Stimulated activated CD4-positive, alpha-beta T cell treated with anti-CD3 and anti-CD28 coated beads, Interleukin-2, amount 100 ng/mL, for 24 hours (primary cell): ENCODE results near the gene CACNA1A.
"Not testable (repeated sequence)": the region's sequence is repeated elsewhere in the genome, so short reads cannot be mapped to it uniquely, and the experiment has no call there.

Experiments used
- DNase-seq, 2 donors: peaks; one replicate each; pipeline ENCODE4 v3.0.0-alpha.2; 2020

The CACNA1A gene

DNA sequence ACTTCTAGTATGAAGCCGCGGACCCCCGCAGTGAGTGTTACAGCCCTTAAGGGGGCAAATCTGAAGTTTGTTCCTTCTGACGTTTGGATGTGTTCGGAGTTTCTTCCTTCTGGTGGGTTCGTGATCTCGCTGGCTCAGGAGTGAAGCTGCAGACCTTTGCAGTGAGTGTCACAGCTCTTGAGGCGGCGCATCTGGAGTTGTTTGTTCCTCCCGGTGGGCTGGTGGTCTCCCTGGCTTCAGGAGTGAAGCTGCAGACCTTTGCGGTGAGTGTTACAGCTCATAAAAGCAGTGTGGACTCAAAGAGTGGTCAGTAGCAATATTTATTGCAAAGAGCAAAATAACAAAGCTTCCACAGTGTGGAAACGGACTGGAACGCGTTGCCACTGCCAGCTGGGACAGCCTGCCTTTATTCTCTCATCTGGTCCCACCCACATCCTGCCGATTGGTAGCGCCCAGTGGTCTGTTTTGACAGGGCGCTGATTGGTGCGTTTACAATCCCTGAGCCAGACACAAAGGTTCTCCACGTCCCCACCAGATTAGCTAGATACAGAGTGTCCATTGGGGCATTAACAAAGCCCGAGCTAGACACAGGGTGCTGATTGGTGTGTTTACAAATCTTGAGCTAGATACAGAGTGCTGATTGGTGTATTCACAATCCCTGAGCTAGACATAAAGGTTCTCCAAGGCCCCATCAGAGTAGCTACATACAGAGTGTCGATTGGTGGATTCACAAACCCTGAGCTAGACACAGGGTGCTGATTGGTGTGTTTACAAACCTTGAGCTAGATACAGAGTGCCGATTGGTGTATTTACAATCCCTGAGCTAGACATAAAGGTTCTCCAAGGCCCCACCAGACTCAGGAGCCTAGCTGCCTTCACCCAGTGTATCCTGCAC is 320.3 kb downstream of the CACNA1A start:
- not testable (repeated sequence) for DNase-seq

DNA sequence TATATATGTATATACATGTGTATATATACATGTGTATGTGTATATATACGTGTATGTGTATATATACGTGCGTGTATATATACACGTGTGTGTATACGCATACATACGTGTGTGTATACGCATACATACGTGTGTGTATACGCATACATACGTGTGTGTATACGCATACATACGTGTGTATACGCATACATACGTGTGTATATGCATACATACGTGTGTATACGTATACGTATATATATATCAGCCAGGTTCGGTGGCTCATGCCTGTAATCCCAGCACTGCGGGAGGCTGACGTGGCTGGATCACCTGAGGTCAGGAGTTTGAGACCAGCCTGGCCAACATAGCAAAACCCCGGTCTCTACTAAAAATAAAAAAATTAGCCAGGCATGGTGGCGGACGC is 321.4 kb downstream of the CACNA1A start:
- not testable (repeated sequence) for DNase-seq

GRCh38 chr19:13181747-13182388 is 324.4 kb downstream of the CACNA1A start:
- peak; percentile 31 to 44 for DNase-seq

DNA sequence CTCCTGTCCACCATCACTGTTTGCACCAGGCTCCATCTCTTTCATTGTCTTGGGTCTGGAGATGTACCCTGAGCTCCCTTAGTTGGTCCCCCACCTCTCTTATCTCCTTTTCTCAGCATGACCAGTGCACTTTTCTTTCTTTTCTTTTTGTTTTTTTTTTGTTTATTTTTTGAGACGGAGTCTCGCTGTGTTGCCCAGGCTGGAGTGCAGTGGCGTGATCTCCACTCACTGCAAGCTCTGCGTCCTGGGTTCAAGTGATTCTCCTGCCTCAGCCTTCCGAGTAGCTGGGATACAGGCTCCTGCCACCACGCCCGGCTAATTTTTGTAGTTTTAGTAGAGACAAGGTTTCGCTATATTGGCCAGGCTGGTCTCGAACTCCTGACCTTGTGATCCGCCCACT is 328.0 kb downstream of the CACNA1A start:
- not testable (repeated sequence) for DNase-seq

DNA sequence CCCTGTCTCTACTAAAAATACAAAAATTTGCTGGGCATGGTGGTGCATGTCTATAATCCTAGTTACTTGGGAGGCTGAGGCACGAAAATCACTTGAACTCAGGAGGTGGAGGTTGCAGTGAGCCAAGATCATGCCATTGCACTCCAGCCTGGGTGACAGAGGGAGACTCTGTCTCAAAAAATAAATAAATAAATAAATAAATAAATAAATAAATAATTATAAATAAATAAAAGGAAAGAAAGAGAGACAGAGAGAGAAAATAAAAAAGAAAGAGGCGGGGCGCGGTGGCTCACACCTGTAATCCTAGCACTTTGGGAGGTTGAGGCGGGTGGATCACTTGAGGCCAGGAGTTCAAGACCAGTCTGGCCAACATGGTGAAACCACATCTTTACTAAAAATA is 328.7 kb downstream of the CACNA1A start:
- not testable (repeated sequence) for DNase-seq

DNA sequence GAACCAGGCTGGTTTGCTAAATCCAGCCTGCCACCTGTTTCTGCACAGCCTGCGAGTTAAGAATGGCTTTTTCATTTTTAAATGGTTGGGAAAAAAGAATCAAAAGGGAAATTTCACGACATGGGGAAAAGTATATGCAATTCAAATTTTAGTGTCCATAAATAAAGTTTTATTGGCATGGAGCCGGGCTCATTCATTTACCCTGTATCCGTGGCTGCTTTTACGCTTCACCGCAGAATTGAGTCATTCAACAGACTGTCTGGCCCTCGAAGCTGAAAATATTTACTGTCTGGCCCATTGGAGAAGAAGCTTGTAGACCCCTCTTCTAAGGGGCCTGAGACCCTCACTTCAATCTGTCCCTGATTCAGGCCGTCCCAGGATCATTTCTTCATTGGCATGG is 329.9 kb downstream of the CACNA1A start:
- no peak for DNase-seq

DNA sequence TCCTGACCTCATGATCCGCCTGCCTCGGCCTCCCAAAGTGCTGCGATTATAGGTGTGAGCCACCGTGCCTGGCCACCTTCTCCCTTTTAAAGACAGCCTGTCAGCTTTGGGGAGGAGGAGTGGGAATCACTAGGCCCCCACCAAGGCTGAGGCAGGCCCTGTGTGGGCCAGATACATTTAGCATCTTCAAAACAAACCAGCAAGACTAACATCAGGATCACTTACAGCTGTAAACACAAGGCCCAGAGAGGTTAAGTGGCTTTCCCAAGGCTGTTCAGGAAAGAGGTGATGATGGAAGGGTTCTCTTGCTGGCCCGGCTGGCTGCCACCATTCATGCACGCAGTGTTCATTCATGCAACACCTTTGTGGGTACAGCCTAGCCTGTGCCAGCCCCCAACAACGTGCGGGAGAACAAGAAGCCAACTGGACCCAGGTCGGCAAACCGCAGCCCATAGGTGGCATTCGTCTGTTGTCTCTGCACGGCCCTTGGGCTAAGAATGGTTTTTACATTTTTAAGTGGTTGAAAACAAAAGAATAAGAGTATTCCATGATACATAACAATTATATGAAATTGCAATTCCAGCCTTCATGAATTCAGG is 333.0 kb downstream of the CACNA1A start:
- DNase-seq: no peak

DNA sequence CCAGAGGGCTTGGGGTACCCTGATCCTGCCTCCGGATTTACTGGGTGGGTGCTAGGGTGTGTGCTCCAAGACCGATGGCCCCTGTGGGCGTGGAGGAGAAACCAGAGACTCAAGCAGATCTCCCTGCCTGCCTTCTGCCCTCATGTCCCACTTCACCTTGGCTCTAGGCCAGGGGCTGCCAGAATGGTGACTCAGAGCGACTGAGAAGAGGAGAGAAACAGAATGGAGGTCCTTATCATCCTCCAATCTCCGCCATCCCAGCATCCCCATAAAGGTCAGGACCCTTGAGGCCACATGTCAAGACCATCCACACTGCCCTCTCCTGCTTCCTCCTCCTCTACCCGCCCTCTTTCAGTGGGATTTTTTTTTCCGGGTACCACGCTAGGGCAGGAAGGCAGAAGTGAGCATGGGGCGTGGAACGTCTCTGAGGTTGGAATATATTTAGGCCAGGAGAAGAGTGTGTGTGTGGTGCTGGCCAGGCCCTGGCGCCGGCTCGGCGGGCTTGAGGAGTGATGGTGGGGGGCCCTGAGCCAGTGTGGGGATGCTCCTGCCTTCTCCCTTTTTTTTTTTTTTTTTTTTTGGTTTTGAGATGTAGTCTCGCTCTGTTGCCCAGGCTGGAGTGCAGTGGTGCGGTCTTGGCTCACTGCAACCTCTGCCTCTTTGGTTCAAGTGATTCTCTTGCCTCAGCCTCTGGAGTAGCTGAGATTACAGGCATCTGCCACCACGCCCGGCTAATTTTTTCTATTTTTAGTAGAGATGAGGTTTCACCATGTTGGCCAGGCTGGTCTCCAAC is 333.7 kb downstream of the CACNA1A start:
- DNase-seq: peak; percentile 81 to 84

DNA sequence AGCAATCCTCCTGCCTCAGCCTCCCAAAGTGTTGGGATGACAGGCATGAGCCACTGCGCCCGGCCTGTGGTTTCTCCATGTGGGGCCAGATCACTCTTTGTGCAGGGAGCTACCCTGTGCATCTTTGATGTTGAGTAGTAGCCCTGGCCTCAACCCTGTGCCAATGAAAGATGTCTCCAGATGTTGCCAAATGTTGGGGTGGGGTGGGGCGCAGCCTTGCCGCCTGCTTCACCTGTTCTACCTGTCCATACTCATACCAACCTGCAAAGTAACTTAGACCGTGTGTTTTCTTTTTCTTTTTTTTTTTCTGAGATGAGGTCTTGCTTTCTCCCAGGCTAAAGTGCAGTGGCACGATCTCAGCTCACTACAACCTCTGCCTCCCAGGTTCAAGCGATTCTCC is 335.1 kb downstream of the CACNA1A start:
- DNase-seq: no peak

DNA sequence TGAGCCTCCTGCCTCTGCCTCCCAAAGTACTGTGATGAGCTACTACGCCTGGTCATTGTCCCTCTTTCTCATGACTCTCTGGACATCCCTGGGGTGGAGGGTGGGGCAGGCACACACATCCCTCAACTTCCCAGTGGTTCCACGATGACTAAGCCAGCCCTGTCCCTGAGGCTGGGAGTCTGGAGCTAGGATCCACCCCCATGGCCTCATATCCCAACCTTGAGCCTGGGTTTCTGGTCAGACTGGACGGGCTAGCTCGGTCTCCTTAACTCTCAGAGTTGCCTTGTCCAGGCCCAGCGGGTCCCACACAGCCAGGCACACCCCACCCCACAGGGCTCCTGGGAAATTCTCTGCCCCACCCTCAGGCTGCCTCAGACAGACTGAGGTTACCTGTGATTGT is 336.5 kb downstream of the CACNA1A start:
- DNase-seq: no peak

GRCh38 chr19:13166151-13166550 is 340.1 kb downstream of the CACNA1A start:
- not testable (repeated sequence) for DNase-seq

GRCh38 chr19:13165162-13165997 is 340.9 kb downstream of the CACNA1A start:
- DNase-seq: no peak

GRCh38 chr19:13164343-13165161 is 341.7 kb downstream of the CACNA1A start:
- DNase-seq: peak; percentile 45 to 52

DNA sequence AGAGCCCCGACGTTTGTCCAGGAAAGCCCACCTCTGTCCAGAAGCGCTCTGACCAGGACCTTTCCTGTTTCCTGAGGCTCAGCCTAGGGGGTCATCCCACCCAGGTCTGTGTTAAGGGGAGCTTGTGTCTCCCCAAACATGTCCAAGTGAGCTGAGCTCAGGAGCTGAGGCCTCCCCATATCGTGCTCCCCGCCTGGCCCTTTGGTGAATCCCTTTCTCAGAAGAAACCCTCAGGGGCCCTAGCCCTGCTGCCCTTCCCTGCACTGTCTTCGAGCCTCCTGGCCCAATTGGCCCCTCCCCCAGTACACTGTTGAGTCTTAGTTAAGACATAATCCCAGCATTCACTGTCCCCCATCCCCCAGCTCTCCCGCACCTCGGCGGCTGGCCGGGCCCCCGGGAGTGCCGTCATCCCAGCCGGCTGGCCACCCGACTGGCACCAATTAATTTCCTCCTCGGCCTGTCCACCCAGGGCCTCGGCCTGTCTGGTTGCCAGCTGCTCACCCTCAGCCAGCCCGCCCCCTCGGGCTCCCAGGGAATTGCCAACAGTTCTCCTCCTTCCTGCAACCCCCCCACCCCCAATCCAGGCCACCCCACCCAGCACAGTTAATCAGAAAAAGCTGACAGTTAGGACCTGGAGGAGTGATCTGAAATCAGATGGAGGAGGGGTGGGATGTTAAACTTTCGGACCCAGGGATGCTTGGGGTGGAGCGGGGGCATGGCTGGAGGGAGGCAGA is 342.5 kb downstream of the CACNA1A start:
- peak; percentile 51 to 56 for DNase-seq

- DNase-seq: peak; percentile 85 to 95
Observed at GRCh38 chr19:13162724-13163608, 343.3 kb downstream of the CACNA1A start.

GRCh38 chr19:13160557-13160956 is 345.7 kb downstream of the CACNA1A start:
- no peak for DNase-seq

GRCh38 chr19:13159713-13160112 is 346.6 kb downstream of the CACNA1A start:
- no peak for DNase-seq
